OCI-M2 (cell line): ENCODE data around the gene ENTPD6.
"Not testable (repeated sequence)": the region's sequence is repeated elsewhere in the genome, so short reads cannot be mapped to it uniquely, and the experiment has no call there.

ENCODE experiments used
- DNase-seq: peaks from one replicate; lab custom pipeline; 2025; ENCODE audit not compliant: unreplicated experiment; lab: John Stamatoyannopoulos, UW

Gene ENTPD6

GRCh38 chr20:25240851-25241658, 45.5 kb downstream of the ENTPD6 start:
- DNase-seq = not testable (repeated sequence)

- DNase-seq = not testable (repeated sequence)
These were observed 46.1 kb downstream of the ENTPD6 start for GRCh38 chr20:25241659-25241955.

GRCh38 chr20:25242231-25242630, 46.7 kb downstream of the ENTPD6 start:
- DNase-seq = no peak

GRCh38 chr20:25243416-25243979, 48.0 kb downstream of the ENTPD6 start:
- DNase-seq = no peak

GRCh38 chr20:25244976-25245375, 49.5 kb downstream of the ENTPD6 start:
- DNase-seq = no peak

- no peak for DNase-seq
These were observed 49.9 kb downstream of the ENTPD6 start for GRCh38 chr20:25245461-25245860.

GRCh38 chr20:25246182-25246999, 50.9 kb downstream of the ENTPD6 start:
- DNase-seq = no peak

GRCh38 chr20:25247000-25247517, 51.5 kb downstream of the ENTPD6 start:
- DNase-seq = no peak

GRCh38 chr20:25247518-25247955, 52.0 kb downstream of the ENTPD6 start:
- DNase-seq = no peak

- no peak for DNase-seq
These were observed 52.7 kb downstream of the ENTPD6 start, which contains the start of gene PYGB for GRCh38 chr20:25247956-25248785. PYGB (plus strand) TSS chr20:25248085; CDS start chr20:25248179, 94 bp downstream.

- no peak for DNase-seq
These were observed 53.3 kb downstream of the ENTPD6 start for GRCh38 chr20:25248786-25249172.

GRCh38 chr20:25249198-25249931, 53.9 kb downstream of the ENTPD6 start:
- DNase-seq = no peak

GRCh38 chr20:25250508-25250907, 55.0 kb downstream of the ENTPD6 start:
- no peak for DNase-seq

- DNase-seq = no peak
These were observed 55.5 kb downstream of the ENTPD6 start for GRCh38 chr20:25251019-25251418.

- no peak for DNase-seq
These were observed 56.0 kb downstream of the ENTPD6 start for GRCh38 chr20:25251558-25251957.

GRCh38 chr20:25252230-25252651, 56.7 kb downstream of the ENTPD6 start:
- DNase-seq = no peak

GRCh38 chr20:25252686-25253421, 57.3 kb downstream of the ENTPD6 start:
- no peak for DNase-seq

GRCh38 chr20:25253606-25254275, 58.2 kb downstream of the ENTPD6 start:
- no peak for DNase-seq

GRCh38 chr20:25254571-25254970, 59.1 kb downstream of the ENTPD6 start:
- DNase-seq = no peak
